ENCODE measurements around the gene OTOGL. TPM values are rescaled to one million over a fixed set of nuclear protein-coding genes. Genes with fewer than 3 reads are reported as not detected.

The OTOGL gene
- total and polyA plus RNA-seq, 2 donors from 2014 or later = 0.47 to 0.80 TPM

DNA sequence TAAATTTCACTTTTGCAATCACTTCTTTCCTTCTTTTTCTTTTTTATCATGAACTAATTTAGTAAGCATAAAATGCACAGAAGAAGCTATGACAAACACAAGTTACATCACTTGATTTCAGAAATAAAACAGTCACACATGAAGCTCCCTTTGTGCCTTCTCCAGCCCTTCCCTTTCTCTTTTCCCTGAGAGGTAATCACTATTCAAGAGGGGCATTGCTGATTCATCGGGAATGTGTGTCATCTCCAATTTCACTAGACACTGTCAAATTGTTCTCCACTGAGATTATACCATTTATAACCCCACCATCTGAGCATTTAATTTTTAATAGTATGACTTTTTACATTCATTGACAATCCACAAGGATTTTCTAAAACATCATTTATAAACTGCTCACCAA lies 253.1 kb downstream of the OTOGL start:
- no peak for TF ChIP-seq CTCF (IDR thresholded peaks at IDR 0.05; ENCODE audit: borderline replicate concordance, extremely low read depth, insufficient read depth)
- Histone ChIP-seq H3K27ac (ENCODE audit: low read depth in 2 of 2, low read length in 2 of 2) (no peak overlapping the region), H3K9ac (ENCODE audit: low read length in 3 of 3) (no peak overlapping the region), H3K36me3 (ENCODE audit: control insufficient read depth in 2 of 3, insufficient read depth in 3 of 3, low read length in 3 of 3) (no peaks in the 10 kb centered on the region), H3K9me3 (ENCODE audit: control insufficient read depth in 2 of 3, insufficient read depth in 1 of 3, low read length in 3 of 3) (no peaks in the 10 kb centered on the region), H3K4me1 (ENCODE audit: control insufficient read depth in 2 of 3, insufficient read depth in 2 of 3, low read depth in 1 of 3, low read length in 3 of 3) (no peaks in the 10 kb centered on the region), H3K4me3 (ENCODE audit: low read length in 3 of 3) (no peak overlapping the region), H3K27me3 (ENCODE audit: control insufficient read depth, insufficient read depth, low read length) (no peaks in the 10 kb centered on the region)
- no peak for FAIRE-seq
- no peak for DNase-seq
- intact Hi-C loops (cut with DNase I) = no loop called here

GRCh38 chr12:80353254-80353653 lies 253.9 kb downstream of the OTOGL start:
- H3K4me1 ChIP-seq (ENCODE audit: control insufficient read depth in 2 of 3, insufficient read depth in 2 of 3, low read depth in 1 of 3, low read length in 3 of 3) = no peaks in the 10 kb centered on the region
- no peaks in the 10 kb centered on the region for H3K9me3 ChIP-seq (ENCODE audit: control insufficient read depth in 2 of 3, insufficient read depth in 1 of 3, low read length in 3 of 3)
- intact Hi-C loops (cut with DNase I) = no loop called here
- H3K4me3 ChIP-seq (ENCODE audit: low read length in 3 of 3) = no peak overlapping the region
- no peak overlapping the region for H3K9ac ChIP-seq (ENCODE audit: low read length in 3 of 3)
- no peak for DNase-seq
- H3K27me3 ChIP-seq (ENCODE audit: control insufficient read depth, insufficient read depth, low read length) = no peaks in the 10 kb centered on the region
- no peaks in the 10 kb centered on the region for H3K36me3 ChIP-seq (ENCODE audit: control insufficient read depth in 2 of 3, insufficient read depth in 3 of 3, low read length in 3 of 3)
- no peak overlapping the region for H3K27ac ChIP-seq (ENCODE audit: low read depth in 2 of 2, low read length in 2 of 2)
- no peak for TF ChIP-seq CTCF (IDR thresholded peaks at IDR 0.05; ENCODE audit: borderline replicate concordance, extremely low read depth, insufficient read depth)
- no peak for FAIRE-seq

- Histone ChIP-seq H3K9me3 (ENCODE audit: control insufficient read depth in 2 of 3, insufficient read depth in 1 of 3, low read length in 3 of 3) (no peaks in the 10 kb centered on the region), H3K9ac (ENCODE audit: low read length in 3 of 3) (no peak overlapping the region), H3K36me3 (ENCODE audit: control insufficient read depth in 2 of 3, insufficient read depth in 3 of 3, low read length in 3 of 3) (no peaks in the 10 kb centered on the region), H3K27ac (ENCODE audit: low read depth in 2 of 2, low read length in 2 of 2) (no peak overlapping the region), H3K27me3 (ENCODE audit: control insufficient read depth, insufficient read depth, low read length) (no peaks in the 10 kb centered on the region), H3K4me3 (ENCODE audit: low read length in 3 of 3) (no peak overlapping the region), H3K4me1 (ENCODE audit: control insufficient read depth in 2 of 3, insufficient read depth in 2 of 3, low read depth in 1 of 3, low read length in 3 of 3) (no peaks in the 10 kb centered on the region)
- DNase-seq = no peak
- FAIRE-seq = no peak
- no peak for TF ChIP-seq CTCF (IDR thresholded peaks at IDR 0.05; ENCODE audit: borderline replicate concordance, extremely low read depth, insufficient read depth)
- intact Hi-C loops (cut with DNase I) = no loop called here
Measured at GRCh38 chr12:80356097-80356496, 256.8 kb downstream of the OTOGL start.

- FAIRE-seq (no peak), DNase-seq (no peak)
- intact Hi-C loops (cut with DNase I) = no loop called here
- Histone ChIP-seq H3K4me3 (ENCODE audit: low read length in 3 of 3) (no peak overlapping the region), H3K9me3 (ENCODE audit: control insufficient read depth in 2 of 3, insufficient read depth in 1 of 3, low read length in 3 of 3) (peaks cover 0 to 3% (median 0%) of the 10 kb centered on the region in 3 donors), H3K27me3 (ENCODE audit: control insufficient read depth, insufficient read depth, low read length) (no peaks in the 10 kb centered on the region), H3K4me1 (ENCODE audit: control insufficient read depth in 2 of 3, insufficient read depth in 2 of 3, low read depth in 1 of 3, low read length in 3 of 3) (no peaks in the 10 kb centered on the region), H3K36me3 (ENCODE audit: control insufficient read depth in 2 of 3, insufficient read depth in 3 of 3, low read length in 3 of 3) (no peaks in the 10 kb centered on the region), H3K9ac (ENCODE audit: low read length in 3 of 3) (no peak overlapping the region), H3K27ac (ENCODE audit: low read depth in 2 of 2, low read length in 2 of 2) (no peak overlapping the region)
- TF ChIP-seq CTCF (IDR thresholded peaks at IDR 0.05; ENCODE audit: borderline replicate concordance, extremely low read depth, insufficient read depth) = no peak
Measured at GRCh38 chr12:80359703-80360102, 260.4 kb downstream of the OTOGL start.

Data from kidney (tissue), 14 donors.